HG03342 (cell line): ENCODE measurements around the gene GALR1.
"Not testable (repeated sequence)": the region's sequence is repeated elsewhere in the genome, so short reads cannot be mapped to it uniquely, and the experiment has no call there.

ENCODE experiments used
- ATAC-seq: cut with Tn5 transposase; IDR thresholded peaks from one replicate; pipeline ENCODE4 v1.9.1; 2021; ENCODE audit warnings: mild to moderate bottlenecking, moderate library complexity; ENCODE audit not compliant: unreplicated experiment

The GALR1 gene

GRCh38 chr18:77249569-77250500, at the start of gene GALR1:
Gene GALR1, plus strand, starts transcription at chr18:77249848. Its CDS starts 701 bp downstream, at chr18:77250549.
- ATAC-seq: no peak

DNA sequence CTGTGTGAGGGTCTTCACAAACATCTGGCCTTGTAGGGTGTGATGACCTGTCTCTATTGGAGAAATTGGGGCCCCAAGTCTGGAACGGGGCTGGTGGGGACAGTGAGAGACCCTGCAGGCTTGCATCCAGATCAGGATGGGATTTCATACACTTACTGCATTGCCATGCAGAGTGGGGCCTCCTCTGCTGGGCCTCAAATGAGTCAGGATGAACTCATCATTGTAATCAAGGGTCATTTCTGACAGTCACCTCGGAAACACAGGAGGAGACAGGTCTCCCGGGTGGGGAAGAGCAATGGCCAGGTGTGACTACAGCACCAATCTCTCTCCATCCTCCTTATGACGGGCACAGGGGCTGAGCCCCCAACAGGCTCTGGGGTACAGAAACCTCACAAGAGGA, 48.1 kb upstream of the GALR1 start:
- ATAC-seq: no peak

DNA sequence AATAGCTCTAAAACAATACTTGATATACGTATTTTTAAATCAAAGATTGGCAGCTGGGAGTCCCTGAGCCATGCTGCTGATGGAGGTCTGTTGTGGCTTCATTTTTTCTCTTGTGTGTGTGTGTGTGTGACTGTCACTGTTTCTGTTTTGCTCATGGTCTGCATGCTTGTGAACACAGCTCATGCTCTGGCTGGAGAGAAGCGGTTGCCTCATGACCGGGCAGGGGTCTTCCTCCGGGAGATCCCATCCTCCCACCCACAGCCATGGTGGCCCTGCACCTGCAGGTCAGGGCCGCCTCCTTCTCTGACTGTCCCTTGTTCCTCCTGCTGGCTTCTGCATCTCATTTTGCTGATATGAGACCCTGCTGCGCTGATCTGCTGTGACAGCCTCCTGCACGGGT, 47.3 kb upstream of the GALR1 start:
- no peak for ATAC-seq

DNA sequence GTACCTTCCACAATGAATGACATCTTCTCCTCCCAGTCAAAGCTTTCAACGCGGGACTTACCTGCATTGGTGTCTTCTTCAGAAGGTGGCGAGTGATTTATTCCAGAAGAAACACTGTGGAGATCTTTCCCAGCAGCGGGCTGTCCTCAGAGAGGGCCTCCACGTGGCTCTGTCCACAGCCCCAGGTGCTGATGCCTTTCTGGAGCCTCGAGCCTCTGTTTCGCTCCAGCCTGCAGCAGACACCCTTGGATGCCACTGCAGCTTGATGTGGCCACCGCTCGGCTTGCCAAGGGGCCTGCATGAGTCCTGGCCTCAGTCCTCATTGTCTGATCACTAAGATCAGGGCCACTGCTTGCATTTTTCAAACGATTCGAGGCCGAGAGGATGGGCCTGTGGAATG, 46.6 kb upstream of the GALR1 start:
- ATAC-seq: no peak

- ATAC-seq: no peak
Observed at GRCh38 chr18:77203851-77204250, 45.8 kb upstream of the GALR1 start.

- peak; percentile 38 for ATAC-seq
Observed at GRCh38 chr18:77205769-77206168, 43.9 kb upstream of the GALR1 start.

DNA sequence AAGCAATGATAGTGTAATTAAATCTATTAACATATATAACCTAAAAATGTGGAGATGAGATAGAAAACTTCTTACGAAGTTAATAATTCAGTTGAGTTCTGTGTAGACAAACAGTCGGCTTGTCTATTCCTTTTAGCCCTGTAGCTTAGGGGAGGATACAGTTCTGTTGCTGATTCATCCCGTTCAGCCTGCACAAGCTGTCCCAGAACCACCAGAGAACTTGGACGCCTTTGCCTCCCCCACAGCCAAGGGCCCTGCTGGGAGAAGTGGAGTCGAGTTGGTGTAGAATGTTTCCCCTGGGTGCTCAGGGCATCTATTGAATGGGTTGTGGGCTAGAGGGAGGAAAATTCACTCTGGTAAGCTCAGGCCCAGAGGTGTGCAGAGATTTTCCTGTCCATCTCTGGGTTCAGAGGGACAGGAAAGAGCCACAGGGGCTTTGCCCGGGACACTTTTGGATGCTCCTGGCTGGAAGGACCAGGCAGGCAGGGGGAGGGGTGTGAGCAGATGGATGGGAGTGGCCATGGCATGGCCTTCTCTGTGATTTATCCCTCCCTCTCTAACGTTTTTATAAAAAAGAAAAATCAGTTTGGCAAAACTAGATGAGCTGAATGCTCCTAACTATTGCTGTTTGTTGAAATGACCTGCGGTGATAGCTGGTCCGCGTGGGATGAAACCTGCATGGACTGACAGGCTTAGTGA, 42.8 kb upstream of the GALR1 start:
- no peak for ATAC-seq

- ATAC-seq: peak; percentile 37
Observed at GRCh38 chr18:77207540-77207939, 42.1 kb upstream of the GALR1 start.

DNA sequence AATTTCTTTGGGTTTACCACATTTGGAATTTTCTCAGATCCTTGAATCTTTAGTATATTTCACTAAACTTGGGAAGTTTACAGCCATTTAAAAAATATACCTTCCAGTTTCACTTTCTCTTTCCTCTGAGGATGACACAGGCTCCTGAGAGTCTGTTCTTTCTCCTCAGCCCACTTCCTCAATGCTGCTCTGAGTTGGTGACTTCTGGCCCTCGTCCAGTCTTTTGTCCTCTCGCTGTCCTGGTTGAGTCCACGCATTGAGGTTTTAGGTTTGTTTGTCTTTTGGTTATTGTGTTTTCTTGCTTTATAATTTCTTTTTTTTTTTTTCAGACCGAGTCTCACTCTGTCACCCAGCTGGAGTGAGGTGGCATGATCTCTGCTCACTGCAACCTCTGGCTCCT, 40.7 kb upstream of the GALR1 start:
- ATAC-seq: peak; percentile 70

GRCh38 chr18:77209587-77209986, 40.1 kb upstream of the GALR1 start:
- no peak for ATAC-seq

- ATAC-seq: no peak
Observed at GRCh38 chr18:77210249-77210648, 39.4 kb upstream of the GALR1 start.

- no peak for ATAC-seq
Observed at GRCh38 chr18:77218642-77219041, 31.0 kb upstream of the GALR1 start.

DNA sequence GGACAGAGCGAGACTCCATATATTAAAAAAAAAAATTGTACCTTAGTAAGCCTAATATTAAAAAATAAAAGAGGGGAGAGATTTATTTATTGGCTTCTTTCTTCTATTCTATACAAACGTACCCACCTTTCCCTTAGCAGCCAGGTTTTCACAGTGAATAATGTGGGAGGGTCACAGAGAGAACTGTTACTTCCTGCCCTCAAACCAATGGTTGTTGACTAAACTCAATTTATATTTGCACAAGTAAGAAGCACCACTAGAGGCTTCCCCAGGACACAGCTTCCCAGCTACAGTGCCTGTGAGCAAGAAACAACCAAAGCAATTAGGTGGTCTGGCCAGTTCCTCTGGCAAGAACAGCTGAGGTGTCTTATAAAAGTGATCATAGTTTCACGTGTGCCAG, 28.9 kb upstream of the GALR1 start:
- ATAC-seq: no peak

GRCh38 chr18:77222464-77222863, 27.2 kb upstream of the GALR1 start:
- no peak for ATAC-seq

GRCh38 chr18:77223221-77223639, 26.4 kb upstream of the GALR1 start:
- ATAC-seq: no peak

DNA sequence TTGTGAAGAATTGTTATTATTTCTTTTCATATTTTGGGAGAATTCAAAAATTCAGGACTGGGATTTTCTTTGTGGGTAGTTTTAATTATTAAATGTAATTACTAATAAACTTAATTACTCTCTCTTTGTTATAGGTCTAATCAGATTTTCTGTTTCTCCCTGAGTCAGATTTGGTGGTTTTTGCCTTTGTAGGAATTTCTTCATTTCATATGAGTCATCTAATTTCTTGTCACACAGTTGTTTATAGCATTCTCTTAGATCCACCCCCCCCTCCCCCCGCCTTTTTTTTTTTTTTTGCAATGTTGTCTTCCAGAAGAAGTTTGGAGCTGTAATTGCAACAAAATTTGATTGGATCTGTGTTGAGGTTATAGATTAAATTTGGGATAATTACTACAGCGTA, 26.0 kb upstream of the GALR1 start:
- no peak for ATAC-seq

DNA sequence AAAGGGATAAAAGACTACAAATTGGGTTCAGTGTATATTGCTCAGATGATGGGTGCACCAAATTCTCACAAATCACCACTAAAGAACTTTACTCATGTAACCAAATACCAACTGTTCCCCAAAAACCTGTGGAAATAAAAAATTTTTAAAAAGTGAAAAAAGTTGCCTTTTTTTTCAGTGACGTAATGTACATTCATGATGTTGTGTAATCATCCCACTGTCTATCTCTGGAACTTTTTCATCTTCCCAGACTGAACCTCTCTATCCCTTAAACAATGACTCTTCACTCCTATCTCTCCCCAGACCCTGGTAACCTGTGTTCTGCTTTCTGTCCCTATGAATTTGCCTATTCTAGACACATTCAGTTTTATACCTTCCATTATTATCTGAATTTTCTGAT, 19.0 kb upstream of the GALR1 start:
- ATAC-seq: no peak

- ATAC-seq: no peak
Observed at GRCh38 chr18:77234504-77235365, 14.9 kb upstream of the GALR1 start.

DNA sequence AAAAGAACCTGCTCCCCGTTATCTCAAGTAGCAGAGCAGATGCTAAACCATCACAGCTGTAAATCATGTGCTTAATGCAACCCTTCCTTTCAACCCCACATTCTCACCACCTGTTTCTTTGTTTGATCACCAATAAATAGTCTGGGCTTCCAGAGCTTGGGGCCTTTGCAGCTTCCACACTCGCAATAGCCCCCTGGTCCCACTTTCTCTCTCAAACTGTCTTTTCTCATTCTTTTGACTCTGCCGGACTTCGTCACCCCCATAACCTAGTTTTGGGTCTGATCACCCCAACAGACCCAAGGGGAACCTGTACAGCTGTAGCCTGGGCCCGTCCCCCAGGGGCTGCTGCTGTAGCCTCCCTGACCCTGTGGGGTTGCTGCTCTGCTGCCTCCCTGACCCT, 10.4 kb upstream of the GALR1 start:
- ATAC-seq: not testable (repeated sequence)

GRCh38 chr18:77248873-77249568, 627 bp upstream of the GALR1 start:
- no peak for ATAC-seq

- no peak for ATAC-seq
Observed at GRCh38 chr18:77250501-77250925, 865 bp downstream of the GALR1 start.
